Urothelium cell line (cell line): ENCODE results near the gene DSCAML1.
"Not testable (repeated sequence)": the region's sequence is repeated elsewhere in the genome, so short reads cannot be mapped to it uniquely, and the experiment has no call there.

Source experiments
- DNase-seq: peaks from one replicate; pipeline ENCODE4 v3.0.0; 2011; ENCODE audit warnings: low spot score, mixed read lengths
- FAIRE-seq: peaks from 2 replicates; lab custom pipeline; 2011; peaks lifted over from hg19 to GRCh38; lab: Jason Lieb, UNC

The DSCAML1 gene

DNA sequence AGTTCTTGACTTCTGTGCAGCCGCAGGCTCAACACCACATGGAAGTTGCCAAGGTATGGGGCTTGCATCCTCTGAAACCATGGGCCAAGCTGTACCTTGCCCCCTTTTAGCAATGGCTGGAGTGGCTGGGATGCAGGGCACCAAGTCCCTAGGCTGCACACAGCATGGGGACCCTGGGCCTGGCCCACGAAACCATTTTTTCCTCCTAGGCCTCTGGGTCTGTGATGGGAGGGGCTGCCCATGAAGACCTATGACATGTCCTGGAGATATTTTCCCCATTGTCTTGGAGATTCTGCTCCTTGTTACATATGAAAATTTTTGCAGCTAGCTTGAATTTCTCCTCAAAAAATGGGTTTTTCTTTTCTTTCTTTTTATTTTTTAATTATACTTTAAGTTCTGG lies 398.4 kb downstream of the DSCAML1 start:
- not testable (repeated sequence) for DNase-seq, FAIRE-seq

DNA sequence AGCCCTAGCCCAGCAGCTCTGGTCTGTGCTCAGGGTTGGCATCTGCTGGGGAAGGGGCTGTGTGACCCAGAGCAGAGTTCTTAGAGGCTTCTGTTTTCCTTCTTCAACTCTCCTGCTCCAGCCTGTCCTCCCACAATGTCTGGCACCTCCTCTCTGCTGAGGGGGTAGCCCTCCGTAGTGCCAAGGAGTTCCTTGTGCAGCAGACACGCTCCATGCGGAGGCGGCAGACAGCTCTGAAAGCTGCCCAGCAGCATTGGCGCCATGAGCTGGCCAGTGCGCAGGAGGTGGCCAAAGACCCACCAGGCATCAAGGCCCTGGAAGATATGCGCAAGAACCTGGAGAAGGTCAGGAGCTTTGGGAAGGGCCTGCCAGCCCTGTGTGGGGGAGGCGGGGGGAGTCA lies 400.0 kb downstream of the DSCAML1 start:
- DNase-seq: no peak
- FAIRE-seq: no peak

DNA sequence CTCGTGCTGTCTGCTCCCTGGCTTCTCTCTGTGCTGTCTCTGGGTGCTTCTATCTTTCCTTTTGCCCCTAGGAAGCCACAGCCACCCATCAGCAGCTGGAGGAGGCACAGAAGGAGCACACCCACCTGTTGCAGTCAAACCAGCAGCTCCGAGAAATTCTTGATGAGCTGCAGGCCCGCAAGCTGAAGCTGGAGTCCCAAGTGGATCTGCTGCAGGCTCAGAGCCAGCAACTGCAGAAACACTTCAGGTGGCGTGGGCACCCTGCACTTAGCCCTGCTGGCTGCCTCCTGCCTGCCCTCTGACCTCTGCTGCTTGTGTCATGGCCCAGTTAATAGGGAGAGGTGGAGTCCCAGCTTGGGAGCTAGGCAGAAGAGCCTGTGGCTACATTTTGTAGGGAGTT lies 401.5 kb downstream of the DSCAML1 start:
- no peak for FAIRE-seq

DNA sequence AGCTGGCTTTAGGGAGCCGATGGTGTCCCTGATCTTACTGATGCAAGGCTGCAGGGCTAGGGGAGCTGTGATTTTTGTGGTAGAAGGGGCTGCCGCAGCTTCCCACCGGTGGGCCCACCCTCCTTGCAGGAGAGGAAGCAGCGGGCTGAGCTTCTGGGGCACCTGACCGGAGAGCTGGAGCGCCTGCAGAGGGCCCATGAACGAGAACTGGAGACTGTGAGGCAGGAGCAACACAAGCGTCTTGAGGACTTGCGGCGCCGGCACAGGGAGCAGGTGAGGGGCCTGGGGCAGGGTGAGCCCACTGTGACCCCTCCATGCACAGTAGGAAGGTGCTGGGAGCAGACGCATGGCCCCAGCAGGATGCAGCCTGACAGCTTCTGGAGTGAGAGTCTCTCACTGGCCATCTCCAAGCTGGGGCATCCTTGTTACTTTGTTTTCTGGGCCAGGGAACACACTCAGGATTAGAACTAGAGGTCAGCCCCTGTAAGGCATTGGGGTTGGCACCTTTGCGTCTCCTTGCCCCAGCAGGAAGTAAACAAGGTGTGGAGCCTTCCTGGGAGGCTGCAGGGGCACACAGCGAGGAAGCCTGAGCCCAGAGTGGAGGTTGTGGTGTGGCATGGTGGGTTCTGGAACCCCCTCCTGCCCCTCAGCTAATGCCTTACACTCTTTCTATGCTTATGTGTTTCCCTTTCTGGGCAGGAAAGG lies 402.6 kb downstream of the DSCAML1 start:
- FAIRE-seq (no peak), DNase-seq (no peak)

More for the DNA sequence above, 401.5 kb downstream of the DSCAML1 start:
- DNase-seq: no peak

DNA sequence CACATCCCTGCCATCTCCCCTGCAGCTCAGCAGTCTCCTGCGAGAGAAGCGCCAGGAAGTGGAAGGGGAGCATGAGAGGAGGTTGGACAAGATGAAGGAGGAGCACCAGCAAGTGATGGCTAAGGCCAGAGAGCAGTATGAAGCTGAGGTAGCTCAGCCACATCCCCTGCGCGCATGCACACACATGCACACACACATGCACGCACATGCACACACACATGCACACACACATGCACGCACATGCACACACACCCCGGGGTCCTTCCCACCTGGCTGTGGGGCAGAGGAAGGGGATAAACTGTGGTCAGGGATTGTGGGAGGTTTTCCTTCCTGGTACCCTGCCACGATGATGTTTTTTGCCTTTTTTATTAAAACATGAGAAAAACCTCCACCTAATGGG lies 404.0 kb downstream of the DSCAML1 start:
- DNase-seq (no peak), FAIRE-seq (no peak)

DNA sequence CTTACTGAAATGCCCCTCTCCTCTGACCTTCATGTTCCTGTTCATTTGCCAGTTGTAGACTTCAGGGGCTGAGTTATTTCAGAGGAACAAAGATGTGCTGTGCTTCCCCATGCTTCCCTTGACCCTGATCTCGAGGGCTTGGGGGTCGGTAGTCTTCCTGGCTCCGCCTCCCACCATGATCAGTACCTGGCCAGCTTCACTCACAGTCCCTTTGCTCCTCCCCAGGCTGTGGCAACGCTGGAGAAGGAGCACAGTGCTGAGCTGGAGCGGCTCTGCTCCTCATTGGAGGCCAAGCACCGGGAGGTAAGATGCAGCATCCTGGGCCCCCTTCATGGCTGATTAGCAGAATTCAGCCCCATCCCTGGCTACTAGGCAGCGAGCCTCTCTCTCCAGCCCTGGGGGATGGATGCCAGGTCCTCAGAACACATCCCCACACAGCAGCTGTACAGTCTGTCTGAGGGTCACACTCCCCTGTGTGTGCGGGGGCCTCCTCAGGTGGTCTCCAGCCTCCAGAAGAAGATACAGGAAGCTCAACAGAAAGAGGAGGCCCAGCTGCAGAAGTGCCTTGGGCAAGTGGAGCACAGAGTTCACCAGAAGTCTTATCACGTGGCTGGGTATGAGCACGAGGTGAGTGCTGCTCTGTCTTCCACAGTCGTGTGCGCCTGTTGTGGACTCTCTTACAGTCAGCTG lies 404.9 kb downstream of the DSCAML1 start:
- DNase-seq (no peak), FAIRE-seq (no peak)

DNA sequence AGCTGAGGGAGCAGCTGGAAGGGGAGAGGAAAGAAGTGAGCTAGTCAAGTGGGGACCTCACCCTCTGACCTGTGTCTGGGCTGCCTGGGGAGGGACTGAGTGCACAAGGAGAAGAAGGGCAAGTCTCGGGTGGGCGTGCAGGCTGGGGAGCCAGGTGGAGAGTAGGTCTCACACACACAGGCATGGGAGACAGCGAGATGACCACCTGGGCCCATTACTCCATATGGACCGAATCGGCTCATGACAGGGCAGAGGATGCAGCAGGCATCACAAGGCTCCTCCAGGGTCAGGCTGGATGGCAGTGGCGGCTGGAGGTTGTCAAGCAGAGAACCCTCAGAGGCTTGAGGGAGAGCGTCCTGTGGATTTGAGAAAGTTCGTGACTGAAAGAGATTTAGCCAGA lies 405.8 kb downstream of the DSCAML1 start:
- DNase-seq: no peak
- FAIRE-seq: no peak

DNA sequence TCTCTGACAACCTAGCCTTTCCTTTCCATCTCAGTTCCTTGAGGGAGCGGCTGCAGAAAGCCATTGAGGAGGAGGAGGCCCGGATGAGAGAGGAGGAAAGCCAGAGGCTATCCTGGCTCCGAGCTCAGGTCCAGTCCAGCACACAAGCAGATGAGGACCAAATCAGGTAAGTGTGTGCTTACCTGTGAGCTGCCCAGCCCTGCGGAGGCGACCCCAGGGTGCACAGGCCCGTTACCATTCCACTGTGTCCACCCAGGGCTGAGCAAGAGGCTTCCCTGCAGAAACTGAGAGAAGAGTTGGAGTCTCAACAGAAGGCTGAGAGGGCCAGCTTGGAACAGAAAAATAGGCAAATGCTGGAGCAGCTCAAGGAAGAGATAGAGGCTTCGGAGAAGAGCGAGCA lies 406.3 kb downstream of the DSCAML1 start:
- FAIRE-seq: no peak
- DNase-seq: no peak

DNA sequence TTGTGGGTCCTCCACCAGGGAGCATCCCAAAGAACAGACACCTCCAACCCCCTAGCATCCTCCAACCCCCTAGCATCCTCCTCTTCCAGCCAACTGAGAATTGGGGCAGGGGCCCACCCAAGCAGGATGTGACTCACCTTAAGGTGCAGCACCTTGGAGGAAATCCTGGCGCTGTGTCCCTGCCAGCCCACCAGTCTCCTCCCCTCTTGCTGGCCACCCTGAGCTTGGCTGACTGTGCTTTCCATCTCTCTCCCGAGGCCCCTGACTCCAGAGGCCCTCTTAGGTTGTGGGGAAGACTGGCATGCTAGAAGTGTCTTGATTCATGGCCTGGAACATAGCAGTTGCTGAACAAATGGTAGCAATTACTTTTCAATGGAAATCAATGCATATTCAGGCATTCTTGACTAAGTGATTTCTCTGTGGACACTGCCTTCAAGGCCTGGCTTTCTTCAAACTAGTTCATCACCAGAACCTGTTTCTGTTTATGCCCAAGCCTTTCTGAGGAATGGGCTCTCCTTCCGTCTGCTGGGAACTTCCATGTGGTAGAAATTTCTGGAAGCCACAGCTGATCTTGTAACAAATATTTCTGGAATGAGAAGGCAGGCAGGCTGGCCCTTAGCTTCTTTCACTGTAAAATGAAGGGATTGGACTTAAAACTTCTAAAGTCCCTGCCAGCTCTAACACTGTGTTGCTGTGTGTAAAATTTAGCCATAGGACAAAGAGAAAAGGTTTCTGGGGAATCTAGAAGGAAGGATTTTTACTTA lies 408.8 kb downstream of the DSCAML1 start:
- DNase-seq: no peak
- no peak for FAIRE-seq

DNA sequence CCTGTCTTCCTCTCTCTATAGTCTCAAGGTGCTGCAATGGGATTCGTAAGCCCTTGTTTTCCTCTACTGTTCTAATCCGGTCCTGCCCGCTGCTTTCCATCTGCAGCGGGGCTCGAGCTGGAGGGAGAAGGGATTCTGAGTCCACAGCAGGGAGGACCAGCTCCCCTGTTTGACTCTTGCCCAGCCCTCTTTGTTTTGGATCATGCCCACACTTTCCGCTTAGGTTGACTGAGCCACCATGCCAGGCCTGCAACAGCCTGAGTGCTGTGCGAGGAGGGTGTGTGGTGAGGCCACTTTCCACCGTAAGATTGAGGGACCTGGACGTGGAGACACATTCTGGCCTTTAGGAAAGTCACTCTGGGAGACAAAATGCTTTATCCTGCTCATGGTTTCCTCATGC lies 411.1 kb downstream of the DSCAML1 start:
- DNase-seq (no peak), FAIRE-seq (no peak)

DNA sequence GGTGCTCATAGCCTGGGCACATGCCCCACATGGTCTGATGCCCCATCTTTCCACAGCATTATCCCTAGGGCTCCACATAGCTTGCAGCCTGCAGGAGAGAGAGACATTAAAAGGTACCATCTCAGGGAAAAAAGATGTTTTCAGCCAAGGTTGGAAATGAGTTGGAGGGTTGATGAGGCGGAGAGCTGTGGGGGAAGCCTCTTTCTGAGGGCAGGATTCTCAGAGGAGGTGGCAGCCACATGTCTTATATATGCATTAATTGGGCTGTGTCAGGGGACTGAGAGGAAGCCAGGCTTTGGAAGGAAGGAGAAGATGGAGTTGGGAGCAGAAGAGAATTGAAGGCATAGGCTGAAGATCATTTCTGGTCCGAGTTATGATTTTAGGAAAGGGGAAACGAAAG lies 411.5 kb downstream of the DSCAML1 start:
- DNase-seq (no peak), FAIRE-seq (no peak)

DNA sequence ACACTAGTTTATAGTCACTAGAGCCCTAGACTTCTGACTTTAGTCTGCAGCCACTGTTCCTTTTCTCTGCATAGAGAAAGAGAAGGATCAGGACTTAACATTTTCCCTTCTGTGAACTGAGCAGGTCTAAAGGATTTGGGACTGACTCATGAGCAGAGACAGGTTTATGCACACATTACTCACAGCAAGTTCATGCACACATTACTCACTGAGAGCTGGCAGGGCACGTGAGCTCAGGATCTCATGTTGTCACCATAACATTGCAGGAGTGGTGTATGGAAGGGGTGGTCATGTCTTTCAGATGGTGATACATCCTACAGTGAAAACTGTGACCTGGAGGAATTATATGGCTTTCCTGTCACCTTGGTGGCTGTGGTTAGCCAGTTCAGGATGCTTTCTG lies 413.0 kb downstream of the DSCAML1 start:
- FAIRE-seq (no peak), DNase-seq (peak; percentile 19)

DNA sequence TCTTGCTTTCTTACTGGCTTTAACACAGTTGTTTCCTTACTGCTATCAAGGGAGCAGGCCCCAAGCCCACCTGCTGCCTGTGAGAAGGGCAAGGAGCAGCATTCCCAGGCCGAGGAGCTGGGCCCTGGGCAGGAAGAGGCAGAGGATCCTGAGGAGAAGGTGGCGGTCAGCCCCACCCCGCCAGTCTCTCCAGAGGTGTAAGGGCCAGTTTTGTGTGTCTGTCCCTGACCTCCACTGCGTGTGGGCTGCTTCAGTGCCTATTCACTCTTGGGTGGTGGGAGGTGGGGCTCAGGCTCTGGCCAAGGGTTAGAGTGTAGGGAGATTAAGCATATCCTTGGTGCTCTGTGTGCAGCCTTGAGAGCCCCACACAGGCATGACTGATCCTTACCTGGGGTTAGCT lies 414.3 kb downstream of the DSCAML1 start:
- no peak for FAIRE-seq

DNA sequence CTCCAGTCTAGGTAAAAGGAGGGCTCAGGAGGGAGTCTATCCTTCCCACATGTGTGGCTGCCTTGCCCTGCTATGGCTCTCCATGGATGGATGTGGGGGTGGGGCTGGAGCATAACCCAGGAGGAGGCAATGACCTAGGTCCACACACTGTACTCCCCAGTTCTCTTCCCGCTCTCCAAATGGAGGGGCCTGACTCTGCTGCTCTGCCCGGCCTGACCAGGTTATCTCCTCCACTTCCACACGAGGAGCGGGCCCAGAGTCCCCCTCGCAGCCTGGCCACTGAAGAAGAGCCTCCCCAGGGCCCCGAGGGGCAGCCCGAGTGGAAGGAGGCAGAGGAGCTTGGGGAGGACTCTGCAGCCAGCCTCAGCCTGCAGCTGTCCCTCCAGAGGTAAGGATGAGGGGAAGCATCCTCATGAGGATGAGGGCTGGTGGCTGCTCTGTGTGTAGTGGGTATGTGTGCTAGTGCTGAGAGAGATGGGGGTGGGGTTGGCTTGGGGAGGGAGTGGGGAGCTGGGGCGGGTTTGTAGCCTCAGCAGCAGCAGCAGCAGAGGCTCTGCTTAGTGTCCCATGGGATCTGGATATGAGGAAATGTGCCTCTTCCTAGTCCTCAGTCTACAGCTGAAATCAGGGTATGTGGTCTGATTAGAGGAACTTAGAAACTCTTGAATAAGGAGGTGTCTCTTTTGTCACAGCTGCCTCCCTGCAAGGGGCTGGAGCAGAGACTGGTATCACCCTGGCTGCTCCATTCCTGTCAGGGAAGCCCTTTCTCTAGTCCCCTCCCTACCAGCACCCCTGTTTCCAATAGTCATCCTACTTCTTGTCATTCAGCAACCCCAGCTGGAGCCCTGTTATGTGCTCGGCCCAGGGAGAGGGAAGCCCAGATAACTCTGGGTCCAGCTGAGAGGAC lies 415.3 kb downstream of the DSCAML1 start:
- FAIRE-seq (no peak), DNase-seq (no peak)

More for the DNA sequence above, 414.3 kb downstream of the DSCAML1 start:
- no peak for DNase-seq

DNA sequence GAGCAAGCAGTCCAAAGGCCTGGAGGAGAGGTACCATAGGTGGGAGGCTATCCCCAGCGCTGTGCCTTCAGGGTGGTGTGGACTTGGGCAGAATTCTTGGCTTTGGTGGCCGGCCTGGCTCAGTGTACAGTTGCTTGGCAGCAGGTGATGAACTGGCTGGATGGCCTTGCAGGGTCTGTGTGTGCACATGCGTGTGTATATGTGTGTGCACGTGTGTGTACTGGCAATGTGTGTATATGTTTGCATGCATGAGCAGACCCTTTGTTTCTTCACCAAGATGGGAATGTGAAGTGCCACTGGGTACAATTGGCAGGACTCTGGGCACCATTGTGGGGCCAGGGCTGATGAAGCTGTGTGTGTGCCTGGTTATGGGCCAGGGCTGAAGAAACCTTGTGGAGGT lies 416.3 kb downstream of the DSCAML1 start:
- no peak for DNase-seq
- FAIRE-seq: no peak

DNA sequence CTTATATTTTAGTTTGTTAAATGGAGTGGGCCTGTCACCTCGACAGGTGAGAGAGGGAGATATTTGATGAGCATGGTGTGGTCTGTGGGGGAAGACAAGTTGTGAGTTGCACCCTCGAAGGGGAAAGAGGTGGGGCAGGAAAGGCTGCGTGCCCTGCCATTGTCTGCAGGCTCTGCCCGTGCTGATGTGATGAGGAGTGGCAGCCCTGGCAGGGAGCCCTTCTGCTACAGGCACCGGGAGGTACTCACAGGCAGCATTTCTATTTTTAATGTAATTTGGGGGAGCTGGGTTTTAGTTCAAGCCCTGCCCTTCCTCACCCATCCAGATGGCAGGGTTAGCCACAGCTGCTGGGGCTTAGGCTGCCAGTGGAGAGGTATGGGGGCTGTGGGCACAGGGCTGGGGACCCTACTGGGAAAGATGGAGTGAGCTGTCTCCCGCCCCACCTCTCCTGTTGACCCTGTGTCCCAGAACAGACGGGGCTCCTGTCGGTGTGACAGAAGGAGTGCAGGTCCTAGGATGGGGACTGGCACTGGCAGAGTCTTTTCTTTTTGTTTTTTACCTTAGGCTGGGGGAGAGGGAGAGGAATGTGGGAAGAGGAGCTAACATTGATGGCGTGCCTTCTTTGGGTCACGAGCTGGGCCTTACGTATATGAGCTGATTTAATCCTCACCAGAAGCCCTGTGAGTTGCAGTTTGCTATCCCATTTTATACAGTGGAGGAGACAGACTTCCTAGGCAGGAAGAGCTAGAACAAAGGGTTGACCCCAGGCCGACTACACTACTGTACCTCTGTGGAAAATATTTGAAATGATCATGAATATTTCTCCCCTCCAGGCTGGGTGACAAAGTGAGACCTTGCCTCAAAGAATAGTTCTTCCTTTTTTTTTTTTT lies 417.8 kb downstream of the DSCAML1 start:
- DNase-seq: no peak
- no peak for FAIRE-seq
